ENCODE measurements around the gene ARAP3. TPM values are rescaled to one million over a fixed set of nuclear protein-coding genes. Genes with fewer than 3 reads are reported as not detected.

The ARAP3 gene
- total RNA-seq, 1 experiment from 2014 or later = 15.1 TPM

DNA sequence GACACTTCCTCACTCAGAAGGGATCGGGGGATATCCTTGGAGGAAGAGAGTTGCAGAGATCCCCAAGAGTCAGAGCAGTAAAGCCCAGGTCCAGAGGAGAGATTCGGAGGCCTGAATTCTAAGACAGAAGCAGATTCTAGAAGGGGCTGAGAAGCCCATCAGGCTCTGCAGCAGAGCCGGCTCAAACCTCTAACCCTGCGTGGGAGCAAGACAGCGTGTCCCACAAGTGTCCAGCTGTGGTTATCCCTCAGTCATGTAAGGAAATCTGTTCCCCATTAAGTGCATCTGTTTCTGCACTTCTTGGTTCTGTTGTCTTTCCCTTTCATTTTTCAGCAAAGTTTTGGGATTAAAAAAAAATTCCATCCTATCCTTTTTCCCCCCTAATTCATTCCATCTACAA is 58.4 kb downstream of the ARAP3 start (continued):
- TF ChIP-seq, protein P1, sequence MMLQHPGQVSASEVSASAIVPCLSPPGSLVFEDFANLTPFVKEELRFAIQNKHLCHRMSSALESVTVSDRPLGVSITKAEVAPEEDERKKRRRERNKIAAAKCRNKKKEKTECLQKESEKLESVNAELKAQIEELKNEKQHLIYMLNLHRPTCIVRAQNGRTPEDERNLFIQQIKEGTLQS (IDR thresholded peaks at IDR 0.05) = no peak
- no peak for TF ChIP-seq SIN3A (IDR thresholded peaks at IDR 0.05; ENCODE audit: low read depth)

DNA sequence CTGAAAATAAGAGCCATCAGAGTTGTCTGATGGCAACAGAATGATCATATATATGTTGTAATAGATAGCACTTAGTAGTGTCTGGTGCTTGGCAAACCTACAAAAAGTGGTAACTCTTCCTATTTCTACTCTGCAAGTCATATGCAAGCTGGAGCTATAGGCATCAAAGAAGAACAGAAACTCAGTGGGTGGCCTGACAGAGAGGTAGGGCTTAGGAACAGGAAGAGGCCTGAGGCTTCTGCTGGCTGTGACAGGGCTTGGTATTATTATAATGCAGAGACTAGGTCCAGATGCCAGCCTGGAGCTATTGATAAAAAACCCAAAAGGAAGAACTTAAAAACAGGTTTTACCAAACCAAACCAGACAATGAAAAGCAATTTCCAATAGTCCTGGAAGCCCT is 58.8 kb downstream of the ARAP3 start:
- peaks cover 0 to 7% of the 10 kb centered on the region in 2 experiments; a peak in 2 of 4 replicates for H3K4me1 ChIP-seq (ENCODE audit: control insufficient read depth in 1 of 2, insufficient read depth in 2 of 2, low read length in 2 of 2)
- H3K27me3 ChIP-seq (ENCODE audit: insufficient read depth, low read length) = no peaks in the 10 kb centered on the region
- H3K27ac ChIP-seq (ENCODE audit: low read depth, low read length) = no peak overlapping the region
- TF ChIP-seq, protein P1 (IDR thresholded peaks at IDR 0.05) = no peak
- TF ChIP-seq SP1 (IDR thresholded peaks at IDR 0.05; ENCODE audit: low read depth) = no peak
- no peak for TF ChIP-seq EGR1 (IDR thresholded peaks at IDR 0.05; ENCODE audit: low read depth)
- no peak for TF ChIP-seq POLR2AphosphoS5 (IDR thresholded peaks at IDR 0.05; ENCODE audit: low read depth, low read length)
- no peak for TF ChIP-seq EZH2 (IDR thresholded peaks at IDR 0.05)
- TF ChIP-seq YY1 (IDR thresholded peaks at IDR 0.05; ENCODE audit: extremely low read depth, insufficient replicate concordance, low read depth, low read length) = no peak
- no peak for TF ChIP-seq CBX3 (IDR thresholded peaks at IDR 0.05; ENCODE audit: low read depth)
- TF ChIP-seq FOSL1 (IDR thresholded peaks at IDR 0.05; ENCODE audit: low read depth) = no peak
- TF ChIP-seq POLR2A (IDR thresholded peaks at IDR 0.05; ENCODE audit: borderline replicate concordance, extremely low read depth, insufficient read depth, insufficient read length) = no peak
- TF ChIP-seq ELF1 (IDR thresholded peaks at IDR 0.05; ENCODE audit: borderline replicate concordance, low read depth) = no peak
- no peak for TF ChIP-seq ZNF274 (IDR thresholded peaks at IDR 0.05; ENCODE audit: low read depth, low read length)
- ChIA-PET RAD21 (ENCODE audit: low non-redundant PET in 1 of 2, low total read pairs in 2 of 2, uncharacterized antibody in 2 of 2, unreplicated experiment in 2 of 2) (no interaction called here), POLR2A (no interaction called here), CTCF (interaction anchor here (1.0 kb wide), 1 partner anchor 31 kb away, joined by 3 read pairs; no protein-coding TSS in a partner anchor)
- no peak overlapping the region for H3K4me2 ChIP-seq (ENCODE audit: low read length)
- no peak for ATAC-seq
- peaks cover 34 to 45% of the 10 kb centered on the region in 2 experiments; a peak in 3 of 4 replicates for H3K36me3 ChIP-seq (ENCODE audit: control insufficient read depth in 1 of 2, insufficient read depth in 2 of 2, low read length in 2 of 2)
- H4K20me1 ChIP-seq (ENCODE audit: insufficient read depth) = no peaks in the 10 kb centered on the region
- no peak overlapping the region for H2AFZ ChIP-seq (ENCODE audit: low read depth, low read length, poor library complexity, severe bottlenecking)
- intact Hi-C loops (cut with micrococcal nuclease) = no loop called here
- H3K9ac ChIP-seq (ENCODE audit: low read length) = no peak overlapping the region
- no peaks in the 10 kb centered on the region for H3K9me3 ChIP-seq (ENCODE audit: control insufficient read depth in 1 of 2, insufficient read depth in 1 of 2, low read depth in 1 of 2, low read length in 2 of 2)
- H3K9me2 ChIP-seq (ENCODE audit: insufficient read depth) = no peaks in the 10 kb centered on the region
- no peak overlapping the region for H3K4me3 ChIP-seq (replicated peaks in 1 of 2; ENCODE audit: low read depth in 1 of 2, low read length in 2 of 2)
- DNase-seq (ENCODE audit: low read depth, low spot score) = no peak
- no TSS peak for BruUV-seq (replicated peaks)
- H3K79me2 ChIP-seq (ENCODE audit: insufficient read depth, low read length) = peaks cover 3% of the 10 kb centered on the region
